Stimulated activated CD4-positive, alpha-beta T cell treated with anti-CD3 and anti-CD28 coated beads, Interleukin-1b, Interleukin-23, amount 100 ng/mL, for 1 hour (primary cell): Measurements from ENCODE around the gene HHIPL2.
"Not testable (repeated sequence)": the region's sequence is repeated elsewhere in the genome, so short reads cannot be mapped to it uniquely, and the experiment has no call there.

Source experiments
- DNase-seq, 2 donors: peaks; one replicate each; pipeline ENCODE4 v3.0.0-alpha.2; 2020; ENCODE audit warnings: low read depth in 2 of 2

HHIPL2 gene

DNA sequence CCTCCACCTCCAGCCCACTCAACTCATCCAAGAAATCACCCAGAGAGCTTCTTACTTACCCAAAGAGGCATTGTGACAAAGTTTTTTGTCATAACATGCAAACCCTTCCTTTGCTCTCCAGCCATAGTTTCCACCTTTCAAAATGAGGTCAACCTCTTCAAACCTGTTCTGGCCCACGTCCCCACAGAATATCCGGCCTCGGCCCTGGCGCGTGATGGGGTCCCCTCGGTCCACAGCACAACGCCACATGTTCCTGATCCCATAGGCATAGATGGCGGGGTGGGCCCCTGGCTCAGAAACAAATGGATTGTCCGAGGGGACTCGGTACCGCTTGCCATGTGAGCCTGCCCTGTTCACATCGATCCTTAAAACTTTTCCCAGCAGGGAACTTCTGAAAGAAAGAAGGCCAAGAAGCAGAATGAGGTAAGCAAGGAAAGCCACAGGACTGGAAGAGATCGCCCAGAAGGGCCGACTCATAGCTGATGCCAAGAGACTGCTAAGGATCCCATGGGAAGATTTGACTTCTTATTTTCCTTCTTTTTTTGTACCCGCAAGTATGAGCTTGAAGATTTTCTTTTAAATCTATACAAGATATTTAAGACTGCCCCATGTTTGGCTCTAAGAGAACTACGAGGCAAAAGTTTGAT, 7.8 kb downstream of the HHIPL2 start:
- DNase-seq = no peak

DNA sequence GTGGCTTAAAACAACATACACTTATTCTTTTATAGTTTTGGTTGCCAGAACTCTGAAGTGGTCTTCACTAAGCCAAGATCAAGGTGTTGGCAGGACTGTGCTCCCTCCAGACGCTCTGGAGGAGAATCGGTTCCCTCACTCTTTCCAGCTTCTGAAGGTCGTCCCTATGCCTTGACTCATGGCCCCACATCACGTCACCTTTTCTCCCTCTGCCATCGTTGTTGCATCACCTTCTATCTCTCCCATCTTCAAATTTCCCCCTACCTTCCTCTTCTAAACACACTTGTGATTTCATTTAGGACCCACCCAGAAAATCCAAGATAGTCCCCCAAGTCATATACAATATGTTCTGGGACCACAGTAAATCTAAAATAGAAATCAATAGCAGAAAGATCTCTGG, 12.4 kb downstream of the HHIPL2 start:
- no peak for DNase-seq

DNA sequence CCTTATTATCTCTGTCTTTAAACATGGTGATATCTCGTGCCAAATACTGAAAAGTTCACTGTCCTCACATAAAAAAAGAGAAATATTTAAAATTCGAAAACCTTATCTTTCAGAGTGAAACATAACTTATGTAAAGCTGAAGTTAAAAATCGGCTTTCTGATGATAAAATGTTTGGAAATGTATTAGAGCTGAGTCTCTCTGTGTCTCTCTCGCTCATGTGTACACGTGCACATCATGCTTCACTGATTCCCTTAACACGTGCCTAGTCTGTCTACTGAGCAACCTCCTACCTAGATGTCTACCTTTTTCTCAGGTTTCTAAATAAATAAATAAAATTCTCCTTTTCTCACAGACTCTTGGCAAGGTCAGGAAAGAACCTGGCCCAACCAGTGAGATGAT, 17.1 kb downstream of the HHIPL2 start:
- no peak for DNase-seq

DNA sequence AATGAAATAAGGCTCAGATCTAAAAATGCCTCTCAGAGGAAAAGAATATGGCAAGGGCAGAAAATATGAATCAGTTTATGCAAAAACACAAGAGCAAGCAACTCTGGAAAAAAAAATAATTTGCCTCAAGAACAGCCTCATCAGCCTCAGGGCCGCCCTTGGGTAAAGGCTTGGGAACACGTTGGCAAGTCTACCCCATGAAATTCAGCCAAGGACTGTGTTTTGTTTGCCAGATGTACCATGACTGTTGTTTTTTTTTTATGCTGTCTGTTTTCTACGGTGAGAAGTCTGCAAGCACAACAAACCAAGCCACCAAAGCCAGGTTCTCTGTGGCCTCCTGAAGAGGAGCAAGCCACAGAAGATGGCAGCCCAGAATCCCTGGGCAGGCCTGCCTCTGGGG, 18.0 kb downstream of the HHIPL2 start:
- no peak for DNase-seq

DNA sequence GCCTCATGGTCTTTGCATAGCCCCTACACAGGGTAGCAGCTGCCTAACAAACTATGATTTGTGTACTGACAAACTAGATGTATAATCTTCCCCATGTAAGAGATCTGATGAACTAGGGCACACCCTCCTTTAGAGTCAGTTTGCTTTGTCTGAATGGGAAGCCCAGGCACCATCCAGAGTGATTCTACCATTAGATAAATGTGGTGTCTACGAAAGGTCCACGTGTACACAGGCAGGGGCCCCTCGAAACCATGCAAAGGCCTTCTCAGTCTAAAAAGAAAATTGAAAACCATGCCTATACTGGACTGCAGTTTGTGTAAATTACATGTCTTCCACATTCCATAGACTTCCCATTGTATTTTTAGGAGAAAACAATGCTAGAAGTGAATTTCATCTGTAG, 18.7 kb downstream of the HHIPL2 start:
- no peak for DNase-seq

DNA sequence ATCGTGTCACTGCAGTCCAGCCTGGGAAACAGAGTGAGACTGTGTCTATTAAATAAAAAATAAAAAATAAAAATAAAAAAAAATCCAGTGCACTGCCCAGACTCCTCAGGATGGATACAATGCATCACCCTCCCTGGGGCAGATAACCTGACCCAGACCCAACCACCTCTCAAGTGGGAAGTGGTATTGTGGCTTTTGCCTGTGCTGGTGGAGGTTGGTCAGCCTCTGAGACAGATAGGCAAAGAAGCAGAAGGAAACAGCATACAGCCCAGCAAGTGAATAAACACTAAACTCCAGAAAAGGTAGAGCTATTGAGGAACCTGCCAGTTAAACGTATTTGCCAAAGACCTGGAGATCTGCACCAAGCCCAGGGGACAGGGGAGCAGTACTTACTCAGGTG, 22.0 kb downstream of the HHIPL2 start:
- no peak for DNase-seq

DNA sequence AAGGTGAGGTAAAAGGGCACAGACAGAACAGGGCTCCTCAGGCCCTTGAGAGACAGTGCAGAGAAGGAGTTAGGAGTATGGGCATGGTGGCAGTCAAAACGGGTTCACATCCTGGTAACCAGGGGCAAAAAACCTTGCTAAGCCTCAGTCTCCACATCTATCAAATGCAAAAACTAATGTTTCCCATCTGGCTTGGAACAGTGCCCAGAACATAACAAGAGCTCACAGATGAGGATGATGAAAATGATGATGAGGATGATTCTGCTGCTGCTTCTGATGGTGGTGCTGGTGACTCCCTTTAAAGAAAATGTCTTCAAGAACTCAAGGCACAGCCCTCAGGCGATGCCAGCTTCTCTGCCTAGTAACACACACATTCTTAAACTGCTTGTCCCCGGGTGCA, 24.1 kb downstream of the HHIPL2 start:
- DNase-seq = no peak

DNA sequence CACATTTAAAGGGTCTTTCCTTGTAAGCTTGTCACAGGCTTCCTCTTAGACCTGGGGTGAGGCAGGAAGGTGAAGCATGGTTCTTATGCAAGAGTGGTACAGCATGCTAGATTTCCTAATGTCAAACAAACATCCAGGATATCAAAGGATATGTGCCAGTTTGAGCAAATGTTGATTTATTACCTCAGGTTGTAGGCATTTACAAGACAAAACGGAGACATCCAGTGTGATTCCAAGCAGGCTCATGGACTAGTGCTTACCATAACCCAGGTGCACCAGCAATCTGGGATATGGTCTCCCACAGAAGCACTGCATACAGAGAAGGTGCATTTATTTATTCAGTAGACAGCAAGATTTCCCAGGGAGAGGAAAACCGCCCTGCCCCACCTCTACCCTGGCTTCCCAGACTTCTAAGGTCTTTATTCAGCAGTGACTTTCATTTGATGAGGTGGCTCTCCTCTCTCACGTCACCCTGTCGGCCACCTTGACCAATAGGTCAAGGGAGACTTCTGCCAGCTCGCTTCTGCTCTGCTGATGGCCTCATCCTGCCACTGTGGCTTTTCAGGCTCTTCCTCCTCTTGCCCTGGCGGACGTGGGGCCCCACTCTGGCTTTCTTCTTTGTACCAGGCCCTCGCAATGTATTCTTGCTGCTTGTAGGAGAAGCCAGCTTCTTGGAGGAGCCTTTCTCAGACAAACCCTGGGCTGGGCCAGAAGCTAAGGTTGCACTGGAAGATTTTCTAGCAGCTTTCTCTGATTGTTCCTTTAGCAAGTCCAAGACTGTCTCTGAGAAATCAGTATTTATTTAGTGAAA, 25.6 kb downstream of the HHIPL2 start:
- no peak for DNase-seq

DNA sequence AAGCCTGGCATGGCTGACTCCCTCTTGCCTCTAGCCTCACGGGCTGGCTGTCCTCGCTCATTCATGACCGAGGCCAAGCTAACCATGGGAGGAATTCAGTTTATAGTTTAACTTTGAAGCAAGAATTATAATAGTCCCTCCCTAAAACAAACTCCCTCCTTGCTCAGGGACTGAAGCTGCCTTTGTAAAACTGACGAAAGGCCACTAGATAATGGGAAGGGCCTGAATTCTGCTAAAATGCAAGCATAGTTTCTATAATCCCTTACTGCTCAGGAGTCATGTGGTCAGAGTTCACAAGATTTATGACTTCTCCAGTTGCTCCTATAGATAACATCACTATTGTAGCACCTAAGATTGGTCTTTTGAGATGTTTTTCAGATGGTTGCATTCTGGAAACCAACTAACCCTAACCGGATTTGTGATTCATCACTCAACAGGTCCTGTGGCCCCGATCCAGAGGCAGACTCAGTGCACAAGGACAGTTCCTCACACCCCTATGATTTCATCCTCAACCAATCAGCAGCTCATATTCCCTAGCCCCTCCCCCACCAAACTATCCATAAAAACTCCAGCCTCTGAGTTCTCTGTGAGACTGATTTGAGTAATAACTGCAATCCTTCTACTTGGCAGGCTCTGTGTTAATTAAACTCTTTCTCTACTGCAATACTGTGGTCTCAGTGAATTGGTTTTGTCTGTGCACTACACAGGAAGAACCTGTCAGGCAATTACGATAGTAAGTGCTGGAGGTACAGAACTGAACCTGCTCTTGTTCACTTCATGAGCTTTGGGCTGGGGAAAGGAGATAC, 26.4 kb downstream of the HHIPL2 start:
- no peak for DNase-seq

DNA sequence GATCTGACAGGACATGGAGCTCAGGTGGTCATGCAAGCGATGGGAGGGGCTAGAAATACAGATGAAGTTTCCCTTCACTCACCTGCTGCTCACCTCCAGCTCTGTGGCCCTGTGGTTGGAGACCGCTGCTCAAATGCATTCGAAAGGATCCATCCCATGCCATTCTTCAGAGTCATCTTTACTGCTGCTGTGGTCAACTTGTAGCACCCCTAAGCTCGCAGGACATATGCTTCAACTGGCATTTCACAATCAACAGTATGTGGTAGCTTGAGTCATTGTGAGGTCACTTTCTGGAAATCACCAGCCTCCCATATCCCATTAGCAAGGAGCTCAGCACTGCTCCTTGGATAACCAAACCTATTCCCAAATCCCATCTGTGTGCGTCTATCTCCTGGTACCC, 58.4 kb downstream of the HHIPL2 start:
- DNase-seq = not testable (repeated sequence)

DNA sequence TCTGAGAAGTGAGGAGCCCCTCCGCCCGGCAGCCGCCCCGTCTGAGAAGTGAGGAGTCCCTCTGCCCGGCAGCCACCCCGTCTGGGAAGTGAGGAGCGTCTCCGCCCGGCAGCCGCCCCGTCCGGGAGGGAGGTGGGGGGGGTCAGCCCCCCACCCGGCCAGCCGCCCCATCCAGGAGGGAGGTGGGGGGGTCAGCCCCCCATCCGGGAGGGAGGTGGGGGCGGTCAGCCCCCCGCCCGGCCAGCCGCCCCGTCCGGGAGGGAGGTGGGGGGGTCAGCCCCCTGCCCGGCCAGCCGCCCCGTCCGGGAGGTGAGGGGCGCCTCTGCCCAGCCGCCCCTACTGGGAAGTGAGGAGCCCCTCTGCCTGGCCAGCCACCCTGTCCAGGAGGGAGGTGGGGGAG, 60.1 kb downstream of the HHIPL2 start:
- not testable (repeated sequence) for DNase-seq

DNA sequence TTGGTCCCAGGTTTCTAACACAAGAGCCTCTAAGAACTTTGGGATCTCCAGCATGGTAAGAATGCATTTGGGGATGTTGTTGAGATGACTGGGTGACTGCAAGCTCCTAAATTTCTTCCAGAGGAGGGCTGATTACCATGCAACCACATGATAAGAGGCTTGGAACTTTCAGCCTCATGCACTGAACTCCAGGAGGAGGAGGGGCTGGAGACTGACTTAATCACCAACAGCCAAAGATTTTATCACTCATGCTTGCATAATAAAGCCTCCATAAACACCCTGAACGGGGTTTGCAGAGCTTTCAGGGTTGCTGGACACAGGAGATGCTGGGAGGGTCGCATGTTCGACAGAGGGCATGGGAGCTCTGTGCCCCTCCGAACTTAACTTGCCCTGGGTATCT, 63.9 kb downstream of the HHIPL2 start:
- not testable (repeated sequence) for DNase-seq

DNA sequence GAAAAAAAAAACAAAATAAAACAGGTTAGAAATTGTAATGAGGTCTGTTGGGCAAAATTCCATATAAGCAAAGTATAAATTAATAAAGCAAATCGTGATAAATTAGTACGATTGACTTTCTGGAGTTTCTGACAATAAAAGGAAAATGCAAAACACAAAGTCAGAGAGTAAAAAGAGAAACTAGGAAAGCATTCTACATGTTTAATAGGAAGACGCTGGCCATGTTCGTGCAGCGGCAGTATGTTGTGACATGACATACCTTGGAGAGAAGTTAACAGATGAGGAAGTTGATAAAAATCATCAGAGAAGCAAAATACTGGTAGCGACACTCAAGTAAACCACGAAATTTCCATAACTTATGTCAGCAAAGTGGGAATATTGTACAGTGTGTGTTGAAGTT, 68.3 kb downstream of the HHIPL2 start:
- DNase-seq = not testable (repeated sequence)

DNA sequence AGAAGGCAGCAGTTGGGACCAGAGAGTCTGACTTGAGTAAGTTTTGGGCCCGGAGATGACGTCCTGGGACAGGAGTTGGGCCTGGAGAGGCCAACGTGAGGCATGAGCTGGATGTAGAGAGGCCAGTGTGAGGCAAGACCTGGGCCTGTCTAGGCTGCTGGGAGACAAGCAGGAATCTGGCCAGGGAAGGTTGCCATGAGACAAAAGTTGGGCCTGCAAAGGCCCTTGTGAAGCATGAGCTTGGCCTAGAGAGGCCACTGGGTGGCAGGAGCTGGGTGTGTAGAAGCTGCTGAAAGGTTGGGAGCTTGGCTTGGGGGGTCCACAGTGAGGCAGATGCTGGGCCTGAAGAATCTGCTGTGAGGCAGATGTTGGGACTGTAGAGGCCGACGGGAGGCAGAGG, 71.5 kb downstream of the HHIPL2 start:
- not testable (repeated sequence) for DNase-seq

DNA sequence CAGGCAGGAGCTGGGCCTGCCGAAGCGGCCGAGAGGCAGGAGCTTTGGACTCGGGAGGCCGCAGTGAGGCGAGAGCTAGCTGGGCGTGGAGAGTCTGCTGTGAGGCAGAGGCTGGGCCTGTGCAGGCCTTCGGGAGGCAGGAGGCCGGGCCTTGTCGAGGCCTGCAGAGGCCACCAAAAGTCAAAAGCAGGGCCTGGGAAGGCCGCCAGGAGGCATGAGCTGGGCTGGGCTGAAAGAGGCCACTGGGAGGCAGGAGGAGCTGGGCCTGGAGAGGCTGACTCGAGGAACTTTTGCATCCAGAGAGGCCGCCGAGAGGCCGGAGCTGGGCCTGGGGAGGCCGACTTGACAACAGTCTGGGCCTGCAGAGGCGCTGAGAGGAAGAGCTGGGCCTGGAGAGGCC, 74.2 kb downstream of the HHIPL2 start:
- not testable (repeated sequence) for DNase-seq

DNA sequence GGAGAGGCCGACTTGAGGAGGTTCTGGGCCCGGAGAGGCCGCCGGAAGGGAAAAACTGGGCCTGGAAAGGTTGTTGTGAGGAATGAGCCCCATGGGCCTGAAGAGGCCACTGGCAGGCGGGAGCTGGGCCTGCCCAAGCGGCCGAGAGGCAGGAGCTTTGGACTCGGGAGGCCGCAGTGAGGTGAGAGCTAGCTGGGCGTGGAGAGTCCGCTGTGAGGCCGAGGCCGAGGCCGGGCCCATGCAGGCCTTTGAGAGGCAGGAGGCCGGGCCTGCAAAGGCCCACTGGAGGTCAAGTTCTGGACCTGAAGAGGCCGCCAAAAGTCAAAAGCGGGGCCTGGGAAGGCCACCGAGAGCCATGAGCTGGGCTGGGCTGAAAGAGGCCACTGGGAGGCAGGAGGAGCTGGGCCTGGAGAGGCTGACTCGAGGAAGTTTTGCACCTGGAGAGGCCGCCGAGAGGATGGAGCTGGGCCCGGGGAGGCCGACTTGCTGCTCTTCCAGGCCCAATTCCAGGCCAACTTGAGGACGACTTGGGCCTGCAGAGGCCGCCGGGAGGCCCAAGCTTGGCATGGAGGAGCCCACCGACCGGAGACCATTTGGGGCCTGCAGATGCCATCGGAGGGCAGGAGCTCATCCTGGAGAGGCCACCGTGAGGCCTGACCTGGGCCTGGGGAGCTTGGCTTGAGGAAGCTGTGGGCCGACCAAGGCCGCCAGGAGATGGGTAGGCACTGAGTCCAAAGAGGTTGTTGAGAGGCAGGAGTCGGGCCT, 74.9 kb downstream of the HHIPL2 start:
- not testable (repeated sequence) for DNase-seq
